VCaP (cell line): Measurements from ENCODE around the gene TLE2.

Source experiments
- H3K27ac ChIP-seq: fragments of 450-650 bp; 2 replicates; pipeline ENCODE4 v1.5.1; 2017
- CTCF ChIP-seq: fragments of 450-650 bp; conservative IDR thresholded peaks from 2 replicates; pipeline ENCODE4 v1.5.1; 2017; ENCODE audit warnings: mild to moderate bottlenecking, moderate library complexity

The TLE2 gene

GRCh38 chr19:3026768-3027167 lies 2.3 kb downstream of the TLE2 start:
- no peak for TF ChIP-seq CTCF
- no peak overlapping the region for H3K27ac ChIP-seq

- H3K27ac ChIP-seq: no peak overlapping the region
- no peak for TF ChIP-seq CTCF
These were observed 3.6 kb downstream of the TLE2 start for GRCh38 chr19:3025549-3025886.

GRCh38 chr19:3024870-3025548 lies 4.1 kb downstream of the TLE2 start:
- H3K27ac ChIP-seq: no peak overlapping the region
- no peak for TF ChIP-seq CTCF

- TF ChIP-seq CTCF: no peak
- H3K27ac ChIP-seq: no peak overlapping the region
These were observed 4.6 kb downstream of the TLE2 start for GRCh38 chr19:3024509-3024869.

- no peak overlapping the region for H3K27ac ChIP-seq
- TF ChIP-seq CTCF: no peak
These were observed 8.6 kb downstream of the TLE2 start for GRCh38 chr19:3020321-3020960.

GRCh38 chr19:3019211-3019854 lies 9.7 kb downstream of the TLE2 start:
- H3K27ac ChIP-seq: no peak overlapping the region
- no peak for TF ChIP-seq CTCF

GRCh38 chr19:3017923-3018322 lies 11.2 kb downstream of the TLE2 start:
- H3K27ac ChIP-seq: no peak overlapping the region
- no peak for TF ChIP-seq CTCF
